ENCODE data around the gene DIRAS1.

The DIRAS1 gene

GRCh38 chr19:2666344-2666994 is 54.7 kb downstream of the DIRAS1 start:
- no peaks in the 10 kb centered on the region for H3K9me3 ChIP-seq (ENCODE audit: insufficient read depth, low read length)
- no peak overlapping the region for H2AFZ ChIP-seq (ENCODE audit: low read depth, low read length, severe bottlenecking)
- H4K20me1 ChIP-seq (ENCODE audit: low read depth, low read length), result no peaks in the 10 kb centered on the region
- H3K27ac ChIP-seq (ENCODE audit: low read depth, low read length), result no peak overlapping the region
- no peak overlapping the region for H3K4me3 ChIP-seq (ENCODE audit: insufficient read depth, low read length, poor library complexity, severe bottlenecking)
- no peaks in the 10 kb centered on the region for H3K36me3 ChIP-seq (ENCODE audit: low read length)
- no peak overlapping the region for H3K4me2 ChIP-seq (ENCODE audit: low read depth, low read length, poor library complexity, severe bottlenecking)
- H3F3A ChIP-seq (ENCODE audit: insufficient read depth), result peaks cover 5% of the 10 kb centered on the region
- H3K9me2 ChIP-seq (replicated peaks; ENCODE audit: insufficient read depth, low read length), result no peaks in the 10 kb centered on the region
- H3K79me2 ChIP-seq (ENCODE audit: insufficient read depth, low read length), result no peaks in the 10 kb centered on the region
- TF ChIP-seq EZH2phosphoT487 (conservative IDR thresholded peaks at IDR 0.05; ENCODE audit: low read length), result no peak
- TF ChIP-seq, protein P1, sequence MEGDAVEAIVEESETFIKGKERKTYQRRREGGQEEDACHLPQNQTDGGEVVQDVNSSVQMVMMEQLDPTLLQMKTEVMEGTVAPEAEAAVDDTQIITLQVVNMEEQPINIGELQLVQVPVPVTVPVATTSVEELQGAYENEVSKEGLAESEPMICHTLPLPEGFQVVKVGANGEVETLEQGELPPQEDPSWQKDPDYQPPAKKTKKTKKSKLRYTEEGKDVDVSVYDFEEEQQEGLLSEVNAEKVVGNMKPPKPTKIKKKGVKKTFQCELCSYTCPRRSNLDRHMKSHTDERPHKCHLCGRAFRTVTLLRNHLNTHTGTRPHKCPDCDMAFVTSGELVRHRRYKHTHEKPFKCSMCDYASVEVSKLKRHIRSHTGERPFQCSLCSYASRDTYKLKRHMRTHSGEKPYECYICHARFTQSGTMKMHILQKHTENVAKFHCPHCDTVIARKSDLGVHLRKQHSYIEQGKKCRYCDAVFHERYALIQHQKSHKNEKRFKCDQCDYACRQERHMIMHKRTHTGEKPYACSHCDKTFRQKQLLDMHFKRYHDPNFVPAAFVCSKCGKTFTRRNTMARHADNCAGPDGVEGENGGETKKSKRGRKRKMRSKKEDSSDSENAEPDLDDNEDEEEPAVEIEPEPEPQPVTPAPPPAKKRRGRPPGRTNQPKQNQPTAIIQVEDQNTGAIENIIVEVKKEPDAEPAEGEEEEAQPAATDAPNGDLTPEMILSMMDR (IDR thresholded peaks at IDR 0.05; ENCODE audit: insufficient read depth, low read length, poor library complexity, severe bottlenecking), result no peak
- H3K27me3 ChIP-seq (ENCODE audit: low read length), result no peaks in the 10 kb centered on the region
- no peak overlapping the region for H3K9ac ChIP-seq (ENCODE audit: low read length)

DNA sequence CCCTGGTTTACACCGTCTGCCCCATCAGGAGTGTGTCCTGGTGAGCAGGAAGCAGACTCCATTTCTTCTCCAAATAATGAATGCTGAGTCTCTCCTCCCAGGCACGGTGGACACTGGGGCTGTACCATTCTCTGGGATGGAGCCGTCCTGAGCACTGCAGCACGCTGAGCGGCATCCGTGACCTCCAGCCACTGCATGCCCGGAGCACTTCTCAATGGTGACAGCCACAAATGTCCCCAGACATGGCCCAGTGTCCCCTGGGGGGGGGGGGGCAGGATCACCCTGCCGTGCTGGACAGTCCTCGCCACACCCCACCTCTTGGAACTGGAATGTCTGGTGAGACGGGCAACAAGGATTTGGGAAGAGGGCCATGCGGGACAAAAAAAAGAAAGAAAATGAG is 56.1 kb downstream of the DIRAS1 start:
- H3K9me3 ChIP-seq (ENCODE audit: insufficient read depth, low read length), result no peaks in the 10 kb centered on the region
- H2AFZ ChIP-seq (ENCODE audit: low read depth, low read length, severe bottlenecking), result no peak overlapping the region
- no peaks in the 10 kb centered on the region for H3K36me3 ChIP-seq (ENCODE audit: low read length)
- H3F3A ChIP-seq (ENCODE audit: insufficient read depth), result peaks cover 5% of the 10 kb centered on the region
- H3K4me3 ChIP-seq (ENCODE audit: insufficient read depth, low read length, poor library complexity, severe bottlenecking), result no peak overlapping the region
- H3K27ac ChIP-seq (ENCODE audit: low read depth, low read length), result no peak overlapping the region
- no peaks in the 10 kb centered on the region for H4K20me1 ChIP-seq (ENCODE audit: low read depth, low read length)
- H3K9ac ChIP-seq (ENCODE audit: low read length), result no peak overlapping the region
- no peak overlapping the region for H3K4me2 ChIP-seq (ENCODE audit: low read depth, low read length, poor library complexity, severe bottlenecking)
- H3K79me2 ChIP-seq (ENCODE audit: insufficient read depth, low read length), result no peaks in the 10 kb centered on the region
- H3K9me2 ChIP-seq (replicated peaks; ENCODE audit: insufficient read depth, low read length), result no peaks in the 10 kb centered on the region
- TF ChIP-seq, protein P1 (IDR thresholded peaks at IDR 0.05; ENCODE audit: insufficient read depth, low read length, poor library complexity, severe bottlenecking), result no peak
- TF ChIP-seq EZH2phosphoT487 (conservative IDR thresholded peaks at IDR 0.05; ENCODE audit: low read length), result no peak
- no peaks in the 10 kb centered on the region for H3K27me3 ChIP-seq (ENCODE audit: low read length)
